ENCODE results near the gene TEX2.

Gene TEX2

DNA sequence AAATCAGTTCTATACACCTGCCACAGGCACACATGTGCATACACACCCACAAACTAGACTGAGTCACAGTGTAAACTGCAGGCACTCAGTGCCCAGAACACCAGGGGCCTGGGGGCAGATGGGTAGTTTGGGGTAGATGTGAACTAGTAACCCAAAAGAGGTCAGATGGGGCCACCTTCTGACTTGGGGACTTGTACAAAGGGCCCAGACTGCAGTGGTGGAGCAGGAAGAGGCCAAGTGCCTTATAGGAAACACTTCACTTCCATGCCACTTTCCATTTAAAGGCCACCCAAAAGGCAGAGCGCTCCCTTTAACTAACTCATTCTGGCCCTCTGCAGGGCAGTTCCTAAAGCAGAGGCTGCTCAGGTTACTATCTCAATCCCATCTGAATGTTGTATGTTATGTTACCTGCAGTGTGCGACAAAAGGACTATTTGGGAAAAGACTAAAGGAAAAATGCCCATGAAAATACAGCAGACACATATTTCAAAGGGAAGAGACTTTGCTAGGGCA lies 105.3 kb downstream of the TEX2 start:
- no peak for DNase-seq

- no peak for DNase-seq
Measured at GRCh38 chr17:64156670-64157069, 106.4 kb downstream of the TEX2 start.

DNA sequence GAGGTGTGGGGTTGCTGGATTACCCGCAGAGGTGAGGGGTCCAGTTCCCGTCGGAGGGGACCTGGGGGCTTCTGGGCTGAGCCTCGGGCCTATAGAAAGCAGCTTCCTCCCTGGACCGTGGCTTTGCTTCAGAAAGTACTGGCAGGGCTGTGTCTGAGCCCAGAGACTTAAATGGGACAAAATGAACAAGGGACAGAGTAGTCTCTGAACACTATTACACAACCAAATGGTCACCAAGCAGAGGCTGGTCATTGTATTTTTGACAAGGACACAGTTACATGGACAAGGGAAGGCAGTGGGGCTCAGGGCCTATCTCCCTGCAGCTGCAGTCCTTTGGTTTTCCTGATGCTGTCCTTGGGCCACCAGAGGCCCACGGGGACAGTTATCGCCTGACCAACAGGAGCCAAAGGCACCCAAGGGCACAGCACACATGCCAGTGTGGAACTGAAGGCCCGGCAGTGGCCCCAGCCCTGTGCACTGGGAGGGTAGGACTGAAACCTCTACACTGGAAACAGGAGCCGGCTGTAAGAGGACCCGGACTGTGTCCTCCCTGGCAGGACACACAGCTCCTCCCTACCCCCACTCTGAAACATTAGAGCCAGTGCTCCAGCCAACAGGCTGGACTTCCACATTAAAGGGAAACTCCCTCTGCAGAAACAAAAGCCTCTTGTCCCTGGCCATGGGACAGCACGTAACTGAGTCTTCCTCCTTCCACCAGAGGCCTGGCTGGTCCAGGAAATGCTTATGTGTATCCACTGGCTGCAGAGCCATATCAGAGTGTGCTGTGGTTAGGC lies 107.1 kb downstream of the TEX2 start:
- no peak for DNase-seq

GRCh38 chr17:64155129-64155528 lies 107.9 kb downstream of the TEX2 start:
- DNase-seq: no peak

DNA sequence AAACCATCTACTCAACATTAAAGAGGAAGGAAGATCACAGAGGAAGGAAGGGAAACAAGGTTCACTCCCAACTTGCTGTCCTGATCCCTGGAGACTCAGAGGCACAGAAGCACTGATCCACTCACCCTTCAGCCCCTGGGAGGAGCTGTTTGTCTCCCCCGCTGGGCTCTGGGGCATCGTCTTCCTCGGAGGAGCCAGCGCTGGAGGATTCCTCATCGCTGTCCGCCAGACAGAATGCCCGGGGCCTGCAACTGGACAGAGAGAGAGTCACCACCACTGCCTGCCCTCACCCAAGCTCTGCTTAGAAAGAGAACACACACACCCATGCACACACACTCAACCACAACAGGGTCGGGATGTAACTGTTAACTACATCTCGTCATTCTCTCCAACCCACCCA lies 108.3 kb downstream of the TEX2 start:
- no peak for DNase-seq

- no peak for DNase-seq
Measured at GRCh38 chr17:64154313-64154695, 108.8 kb downstream of the TEX2 start.

DNA sequence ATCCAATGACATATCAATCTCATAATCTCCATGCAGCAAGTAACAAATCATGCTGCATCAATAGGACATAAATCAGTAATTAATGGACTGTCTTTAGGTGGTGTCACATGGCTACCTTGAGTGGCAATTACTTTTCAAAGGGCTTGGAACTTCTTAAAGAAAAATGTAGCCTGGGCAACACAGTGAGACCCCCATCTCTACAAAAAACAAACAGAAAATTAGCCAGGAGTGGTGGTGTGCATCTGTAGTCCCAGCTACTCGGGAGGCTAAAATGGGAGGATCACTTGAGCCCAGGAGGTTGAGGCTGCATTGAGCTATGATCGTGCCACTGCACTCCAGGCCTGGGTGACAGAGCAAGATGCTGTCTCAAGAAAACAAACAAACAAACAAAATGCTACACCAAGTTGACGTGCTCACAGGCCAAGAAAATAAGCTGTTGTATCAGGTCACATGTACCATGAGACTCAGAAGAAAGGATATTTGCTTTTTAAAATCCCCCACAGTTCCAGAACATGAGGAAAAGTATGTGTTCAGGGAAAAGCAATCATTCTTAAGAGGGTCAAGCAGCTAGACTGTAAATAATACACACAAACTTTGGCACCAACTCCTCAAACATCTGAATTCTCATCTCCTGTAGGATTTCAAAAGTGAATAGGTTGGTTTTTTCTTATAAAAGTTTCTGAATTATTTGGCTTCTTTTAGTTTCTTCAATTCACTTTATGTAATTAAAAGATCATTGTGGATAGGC lies 109.3 kb downstream of the TEX2 start:
- DNase-seq: no peak

- no peak for DNase-seq
Measured at GRCh38 chr17:64152428-64153125, 110.5 kb downstream of the TEX2 start.

DNA sequence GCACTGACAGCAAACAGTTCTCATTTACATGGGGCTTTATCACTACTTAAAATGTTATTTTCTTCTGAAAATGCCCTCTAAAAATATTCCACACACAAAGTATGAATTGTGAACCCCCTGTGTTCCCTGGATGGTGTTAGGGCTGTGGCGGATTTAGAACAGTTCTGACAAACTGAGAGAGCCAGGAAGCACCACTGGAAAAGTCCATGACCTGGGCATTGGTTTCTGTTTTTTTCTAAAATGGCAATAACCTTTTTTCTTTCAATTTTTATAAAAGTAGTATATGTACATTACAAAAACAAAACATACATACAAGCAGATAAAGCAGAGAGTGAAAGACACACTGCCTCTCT lies 112.1 kb downstream of the TEX2 start:
- no peak for DNase-seq

GRCh38 chr17:64150237-64151015 lies 112.6 kb downstream of the TEX2 start:
- DNase-seq: peak; percentile 23

DNA sequence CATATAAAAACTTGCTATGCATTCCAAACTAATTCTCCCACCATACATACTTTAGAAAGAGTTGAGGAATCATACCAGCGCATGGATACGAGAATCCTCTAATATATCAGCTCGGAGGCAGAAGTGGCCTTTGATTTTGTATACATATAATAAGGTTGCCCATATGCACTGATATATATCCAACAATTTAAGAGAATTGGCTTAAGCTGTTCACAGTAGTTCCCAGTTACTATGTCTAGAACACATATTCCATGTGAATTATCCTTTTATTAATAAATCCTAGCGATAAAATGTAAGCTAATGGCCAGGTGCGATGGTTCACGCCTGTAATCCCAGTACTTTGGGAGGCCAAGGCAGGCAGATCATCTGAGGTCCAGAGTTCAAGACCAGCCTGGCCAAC lies 113.9 kb downstream of the TEX2 start:
- DNase-seq: no peak

DNA sequence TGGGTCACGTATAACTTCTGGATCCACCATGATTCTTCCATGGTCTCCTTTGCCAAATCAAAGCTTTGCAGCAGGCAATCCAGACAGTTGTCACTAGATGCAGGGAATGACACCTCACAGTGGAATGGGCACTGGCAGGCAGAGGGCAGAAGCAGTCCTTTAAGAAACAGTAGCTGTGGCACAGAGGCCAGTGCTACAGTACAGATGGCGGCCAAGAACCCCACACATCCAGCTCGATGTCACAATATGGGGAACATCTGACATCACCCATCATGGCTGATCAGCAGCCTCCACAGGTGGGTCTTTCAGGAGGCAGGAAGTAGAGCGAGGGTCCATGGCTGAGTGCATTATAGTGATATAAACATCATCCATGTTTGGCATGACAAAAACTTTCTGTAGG lies 114.4 kb downstream of the TEX2 start:
- DNase-seq: no peak

- no peak for DNase-seq
Measured at GRCh38 chr17:64148017-64148631, 114.9 kb downstream of the TEX2 start.

DNA sequence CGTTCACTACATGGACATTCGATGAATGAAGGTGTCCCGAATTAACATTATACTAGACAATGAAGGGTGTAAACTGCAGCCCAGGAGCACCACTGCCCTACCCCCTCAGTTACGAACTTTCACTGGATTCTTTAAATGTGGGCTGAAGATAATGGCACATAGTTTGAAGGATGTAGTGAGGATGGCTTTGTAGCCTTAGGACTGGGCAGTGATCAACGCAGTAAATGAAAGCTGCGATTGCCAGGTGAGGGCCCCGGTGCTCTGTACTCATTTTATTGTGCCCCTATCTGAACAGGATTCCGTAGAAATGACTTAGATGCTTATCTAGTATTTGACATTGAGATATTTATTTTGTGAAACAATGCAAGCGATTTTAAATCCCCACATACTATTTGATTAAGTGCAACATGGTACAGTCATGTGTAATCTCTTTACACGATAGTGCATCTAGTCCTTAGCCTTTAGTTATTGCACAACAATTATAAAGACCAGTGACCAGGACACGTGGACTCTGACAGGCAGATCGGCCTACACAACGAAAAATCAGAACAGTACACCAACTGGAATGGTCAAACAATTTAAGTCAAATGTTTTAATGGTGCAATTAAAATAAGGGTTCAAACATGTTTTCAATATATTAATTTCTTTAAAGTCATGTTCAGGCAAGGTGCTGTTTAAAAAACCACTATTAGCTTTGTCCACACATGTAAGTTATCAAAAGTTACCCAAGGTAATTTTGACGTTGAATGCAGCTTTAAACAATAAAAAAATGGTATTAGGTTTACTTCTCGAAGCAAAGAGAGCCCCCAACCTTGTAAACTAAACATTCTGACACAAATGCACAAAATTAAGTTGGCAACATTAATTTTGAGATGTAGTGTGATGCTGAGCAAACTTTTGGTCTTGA lies 115.7 kb downstream of the TEX2 start:
- DNase-seq: no peak

GRCh38 chr17:64146418-64147109 lies 116.5 kb downstream of the TEX2 start:
- DNase-seq: peak; percentile 48

DNA sequence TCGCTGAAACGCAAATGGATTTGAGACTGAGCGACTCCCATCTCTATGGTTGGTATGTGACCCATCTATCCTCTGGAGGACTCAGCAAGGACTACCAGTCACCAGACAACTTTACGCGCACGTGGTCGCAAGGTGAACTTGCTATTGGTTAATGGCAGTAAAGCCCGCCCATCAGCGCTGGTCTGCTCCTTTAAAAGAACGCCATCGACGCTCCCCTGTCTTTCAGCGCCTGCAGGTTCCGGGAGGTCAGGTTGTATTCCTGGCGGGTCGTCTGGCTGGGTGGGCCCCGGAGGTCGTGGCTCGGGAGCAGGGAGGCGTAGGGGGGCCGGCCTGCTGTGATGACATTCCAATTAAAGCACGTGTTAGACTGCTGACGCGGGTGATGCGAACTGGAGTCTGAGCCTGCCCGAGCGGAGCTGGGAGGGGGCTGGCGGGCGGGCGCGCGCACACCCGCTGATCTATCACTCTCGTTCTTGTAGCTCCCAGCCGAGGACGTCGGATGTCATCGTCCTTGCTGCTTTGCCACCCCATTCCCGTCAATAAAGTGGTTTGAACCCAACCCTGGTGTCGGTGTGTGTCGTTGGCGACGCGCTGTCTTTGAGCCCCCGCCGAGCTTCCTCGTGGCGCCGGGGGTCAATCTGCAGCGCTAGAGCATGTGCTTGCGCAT lies 117.2 kb downstream of the TEX2 start:
- peak; percentile 92 for DNase-seq

DNA sequence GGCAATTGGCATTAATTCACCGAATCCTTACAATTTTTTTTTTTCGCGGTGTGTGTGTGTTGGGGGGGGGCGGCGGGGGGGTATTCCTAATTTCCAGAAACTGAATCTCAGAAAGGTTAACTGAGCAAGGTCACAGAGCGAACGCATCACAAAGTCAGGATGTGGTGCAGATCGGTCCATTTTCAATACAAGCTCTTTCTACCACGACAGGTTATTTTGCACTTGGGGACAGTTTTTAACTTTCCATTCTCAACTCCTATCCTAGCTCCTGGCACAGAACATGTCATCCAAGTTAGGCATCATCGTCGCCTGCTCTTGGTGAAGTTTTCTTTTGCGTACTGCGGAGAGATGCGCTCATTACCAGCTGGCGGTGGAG lies 117.7 kb downstream of the TEX2 start:
- no peak for DNase-seq

GRCh38 chr17:64139542-64139941 lies 123.5 kb downstream of the TEX2 start:
- no peak for DNase-seq

GRCh38 chr17:64138441-64138840 lies 124.6 kb downstream of the TEX2 start:
- DNase-seq: no peak

GRCh38 chr17:64135000-64135399 lies 128.1 kb downstream of the TEX2 start:
- no peak for DNase-seq

Data from NK-92 treated with Interleukin-12 subunit alpha and Interleukin-12 subunit beta, amount 100 ng/mL, for 24 hours (cell line).